Kidney epithelial cell (primary cell): ENCODE results near the gene TAF4B. TPM values are rescaled to one million over a fixed set of nuclear protein-coding genes. Genes with fewer than 3 reads are reported as not detected.

Source experiments
- DNase-seq: peaks from one replicate; pipeline ENCODE4 v3.0.0-alpha.2; 2010; ENCODE audit warnings: low read depth
- H3K27me3 ChIP-seq: 2 replicates; pipeline ENCODE4 v1.6.0; 2011; ENCODE audit warnings: low read length; ENCODE audit not compliant: control insufficient read depth, insufficient read depth
- H3K36me3 ChIP-seq: 2 replicates; pipeline ENCODE4 v1.5.1; 2011; ENCODE audit warnings: low read length; ENCODE audit not compliant: control insufficient read depth, insufficient read depth
- H3K4me3 ChIP-seq: 2 replicates; pipeline ENCODE4 v1.5.1; 2011; ENCODE audit warnings: low read depth, mild to moderate bottlenecking, control low read depth, low read length
- total RNA-seq: library from RNA; depleted of rRNA; stranded (reverse); fragments of >200 nt; gene quantifications from 2 replicates; pipeline ENCODE4 v1.2.3, GENCODE V29; 2015
- TF ChIP-seq, protein P1 (sequence below): IDR thresholded peaks from 2 replicates; pipeline ENCODE4 v1.5.1; 2011; ENCODE audit warnings: mild to moderate bottlenecking, moderate library complexity, low read length, control low read depth, inconsistent platforms; ENCODE audit not compliant: insufficient read depth, poor library complexity, severe bottlenecking

The TAF4B gene
- total RNA-seq, 1 donor from 2014 or later, result 6.9 TPM

DNA sequence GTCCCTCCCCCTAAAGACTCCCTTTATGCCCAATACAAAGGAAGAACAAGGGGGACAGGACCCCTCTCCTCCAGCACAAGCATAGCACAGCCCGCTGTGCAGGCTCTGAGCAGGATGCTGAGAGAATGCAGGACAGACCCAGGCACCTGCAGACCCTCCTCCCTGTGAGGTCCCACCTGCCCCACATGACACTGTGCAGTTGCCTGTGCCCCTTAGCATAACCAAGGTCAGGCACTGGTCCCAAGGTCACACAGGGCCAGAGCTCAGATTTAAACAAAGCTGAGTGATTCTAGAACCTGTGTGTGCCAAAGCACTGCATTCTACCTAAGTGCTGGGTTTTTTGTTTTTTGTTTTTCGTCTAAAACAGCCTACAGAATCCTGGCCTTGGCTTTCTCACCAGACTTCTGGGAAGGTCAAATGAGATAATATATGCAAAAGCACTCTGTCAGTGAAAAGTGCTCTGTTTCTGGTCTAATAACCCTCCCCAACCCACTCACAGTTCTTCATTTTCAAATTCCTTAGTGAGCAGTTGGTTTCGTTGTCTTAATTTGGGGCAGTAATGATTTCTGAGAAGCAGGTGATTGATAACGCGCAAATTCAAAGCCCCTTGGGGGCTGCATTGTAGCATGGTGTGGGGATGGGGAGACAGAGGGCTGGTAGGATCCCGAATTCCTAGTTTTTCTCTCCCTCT is 196.4 kb downstream of the TAF4B start:
- Histone ChIP-seq H3K36me3 (no peaks in the 10 kb centered on the region), H3K27me3 (no peaks in the 10 kb centered on the region), H3K4me3 (no peak overlapping the region)
- DNase-seq, result no peak
- TF ChIP-seq, protein P1, sequence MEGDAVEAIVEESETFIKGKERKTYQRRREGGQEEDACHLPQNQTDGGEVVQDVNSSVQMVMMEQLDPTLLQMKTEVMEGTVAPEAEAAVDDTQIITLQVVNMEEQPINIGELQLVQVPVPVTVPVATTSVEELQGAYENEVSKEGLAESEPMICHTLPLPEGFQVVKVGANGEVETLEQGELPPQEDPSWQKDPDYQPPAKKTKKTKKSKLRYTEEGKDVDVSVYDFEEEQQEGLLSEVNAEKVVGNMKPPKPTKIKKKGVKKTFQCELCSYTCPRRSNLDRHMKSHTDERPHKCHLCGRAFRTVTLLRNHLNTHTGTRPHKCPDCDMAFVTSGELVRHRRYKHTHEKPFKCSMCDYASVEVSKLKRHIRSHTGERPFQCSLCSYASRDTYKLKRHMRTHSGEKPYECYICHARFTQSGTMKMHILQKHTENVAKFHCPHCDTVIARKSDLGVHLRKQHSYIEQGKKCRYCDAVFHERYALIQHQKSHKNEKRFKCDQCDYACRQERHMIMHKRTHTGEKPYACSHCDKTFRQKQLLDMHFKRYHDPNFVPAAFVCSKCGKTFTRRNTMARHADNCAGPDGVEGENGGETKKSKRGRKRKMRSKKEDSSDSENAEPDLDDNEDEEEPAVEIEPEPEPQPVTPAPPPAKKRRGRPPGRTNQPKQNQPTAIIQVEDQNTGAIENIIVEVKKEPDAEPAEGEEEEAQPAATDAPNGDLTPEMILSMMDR, result no peak

DNA sequence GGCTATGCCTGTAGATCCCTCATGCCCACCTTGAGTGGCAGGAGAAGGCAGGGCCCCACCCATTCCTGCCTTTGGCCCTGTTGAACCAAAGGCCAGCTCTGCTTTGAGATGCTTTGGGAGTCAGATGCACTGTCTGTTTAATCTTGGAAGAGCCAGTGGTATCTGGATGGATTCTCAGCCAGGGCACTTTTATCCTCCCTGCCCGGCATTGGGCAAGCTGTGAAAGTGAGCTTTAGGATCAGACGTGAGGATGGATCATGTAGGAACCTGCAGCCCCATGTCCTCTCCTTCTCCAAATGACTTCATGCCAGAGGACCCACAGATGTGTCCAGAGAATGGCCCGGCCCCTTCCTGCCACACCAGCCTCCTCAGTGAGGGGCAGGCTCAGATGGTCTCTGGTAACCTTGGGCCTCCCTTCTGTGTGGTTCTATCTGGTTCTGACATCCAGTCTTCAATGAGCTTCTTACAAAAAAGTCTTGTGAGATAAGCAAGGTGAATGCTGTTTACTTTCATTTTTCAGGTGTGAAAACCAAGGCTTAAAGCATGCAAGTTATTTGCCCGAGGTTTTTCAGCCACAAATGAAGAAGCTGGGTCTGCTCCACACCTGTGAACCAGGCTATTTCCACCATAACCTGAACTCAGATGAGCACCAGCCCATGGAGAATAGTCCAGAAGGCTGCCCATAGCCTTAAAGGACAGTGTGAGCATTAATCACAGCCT is 198.3 kb downstream of the TAF4B start:
- no peak for DNase-seq
- TF ChIP-seq, protein P1, result no peak
- no peaks in the 10 kb centered on the region for H3K27me3 ChIP-seq
- no peak overlapping the region for H3K4me3 ChIP-seq
- no peaks in the 10 kb centered on the region for H3K36me3 ChIP-seq

- H3K27me3 ChIP-seq, result no peaks in the 10 kb centered on the region
- no peaks in the 10 kb centered on the region for H3K36me3 ChIP-seq
- peak; percentile 42 for DNase-seq
- H3K4me3 ChIP-seq, result no peak overlapping the region
- TF ChIP-seq, protein P1, result no peak
Observed at GRCh38 chr18:26425148-26425531, 198.9 kb downstream of the TAF4B start.

GRCh38 chr18:26429535-26430226 is 203.4 kb downstream of the TAF4B start:
- DNase-seq, result peak; percentile 67
- TF ChIP-seq, protein P1, result no peak
- H3K27me3 ChIP-seq, result no peaks in the 10 kb centered on the region
- no peaks in the 10 kb centered on the region for H3K36me3 ChIP-seq
- H3K4me3 ChIP-seq, result no peak overlapping the region

- TF ChIP-seq, protein P1, result no peak
- no peaks in the 10 kb centered on the region for H3K36me3 ChIP-seq
- DNase-seq, result no peak
- H3K27me3 ChIP-seq, result no peaks in the 10 kb centered on the region
- no peak overlapping the region for H3K4me3 ChIP-seq
Observed at GRCh38 chr18:26432651-26433424, 206.6 kb downstream of the TAF4B start.
